OCI-LY1 (cell line): ENCODE measurements around the gene FADS2.

Experiments used
- EZH2 ChIP-seq: fragments of 200-600 bp; sonication (generic), shearing (Covaris generic); IDR thresholded peaks from 2 replicates; pipeline ENCODE4 v1.8.0; 2017; ENCODE audit warnings: borderline replicate concordance, mixed run types, mild to moderate bottlenecking, antibody characterized with exemption, low read length, moderate library complexity, mixed read lengths
- TF ChIP-seq, protein P1 (sequence below): fragments of 200-600 bp; sonication (generic), shearing (Covaris generic); IDR thresholded peaks from 2 replicates; pipeline ENCODE4 v1.5.1; 2017; ENCODE audit warnings: mild to moderate bottlenecking, antibody characterized with exemption, low read length, moderate library complexity, mixed read lengths

GRCh38 chr11:61779666-61780525 lies 48.2 kb upstream of the FADS2 start:
- TF ChIP-seq, protein P1, sequence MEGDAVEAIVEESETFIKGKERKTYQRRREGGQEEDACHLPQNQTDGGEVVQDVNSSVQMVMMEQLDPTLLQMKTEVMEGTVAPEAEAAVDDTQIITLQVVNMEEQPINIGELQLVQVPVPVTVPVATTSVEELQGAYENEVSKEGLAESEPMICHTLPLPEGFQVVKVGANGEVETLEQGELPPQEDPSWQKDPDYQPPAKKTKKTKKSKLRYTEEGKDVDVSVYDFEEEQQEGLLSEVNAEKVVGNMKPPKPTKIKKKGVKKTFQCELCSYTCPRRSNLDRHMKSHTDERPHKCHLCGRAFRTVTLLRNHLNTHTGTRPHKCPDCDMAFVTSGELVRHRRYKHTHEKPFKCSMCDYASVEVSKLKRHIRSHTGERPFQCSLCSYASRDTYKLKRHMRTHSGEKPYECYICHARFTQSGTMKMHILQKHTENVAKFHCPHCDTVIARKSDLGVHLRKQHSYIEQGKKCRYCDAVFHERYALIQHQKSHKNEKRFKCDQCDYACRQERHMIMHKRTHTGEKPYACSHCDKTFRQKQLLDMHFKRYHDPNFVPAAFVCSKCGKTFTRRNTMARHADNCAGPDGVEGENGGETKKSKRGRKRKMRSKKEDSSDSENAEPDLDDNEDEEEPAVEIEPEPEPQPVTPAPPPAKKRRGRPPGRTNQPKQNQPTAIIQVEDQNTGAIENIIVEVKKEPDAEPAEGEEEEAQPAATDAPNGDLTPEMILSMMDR = no peak
- no peak for TF ChIP-seq EZH2
